Hepatic stellate cell (primary cell): ENCODE data around the gene PTPRCAP.
A peak's percentile ranks its signal among the peaks of the same experiment; 100 is the strongest.

ENCODE experiments used
- DNase-seq: peaks from one replicate; pipeline ENCODE4 v3.0.0; 2011; ENCODE audit warnings: low spot score

Gene PTPRCAP

GRCh38 chr11:67423891-67424613 is 13.4 kb downstream of the PTPRCAP start:
- no peak for DNase-seq

- no peak for DNase-seq
Observed at GRCh38 chr11:67423466-67423865, 14.0 kb downstream of the PTPRCAP start.

- no peak for DNase-seq
Observed at GRCh38 chr11:67422891-67423290, 14.6 kb downstream of the PTPRCAP start.

GRCh38 chr11:67421430-67422031 is 16.0 kb downstream of the PTPRCAP start:
- no peak for DNase-seq

GRCh38 chr11:67420646-67421429 is 16.6 kb downstream of the PTPRCAP start:
- DNase-seq, result peak; percentile 99

GRCh38 chr11:67420147-67420645 is 17.3 kb downstream of the PTPRCAP start:
- no peak for DNase-seq

GRCh38 chr11:67419325-67420049 is 18.0 kb downstream of the PTPRCAP start:
- no peak for DNase-seq

GRCh38 chr11:67418476-67419281 is 18.8 kb downstream of the PTPRCAP start:
- no peak for DNase-seq

GRCh38 chr11:67417425-67417824 is 20.1 kb downstream of the PTPRCAP start:
- DNase-seq, result no peak

- no peak for DNase-seq
Observed at GRCh38 chr11:67416416-67417335, 20.8 kb downstream of the PTPRCAP start.

- no peak for DNase-seq
Observed at GRCh38 chr11:67415501-67416304, 21.8 kb downstream of the PTPRCAP start, which contains the start of gene CARNS1. TSS of gene CARNS1 (plus strand) at chr11:67415678. CDS start at chr11:67416200, 522 bp downstream.

- DNase-seq, result no peak
Observed at GRCh38 chr11:67413266-67413849, 24.1 kb downstream of the PTPRCAP start.

GRCh38 chr11:67412495-67413179 is 24.8 kb downstream of the PTPRCAP start:
- no peak for DNase-seq

GRCh38 chr11:67411785-67412152 is 25.7 kb downstream of the PTPRCAP start:
- no peak for DNase-seq

- no peak for DNase-seq
Observed at GRCh38 chr11:67410984-67411784, 26.3 kb downstream of the PTPRCAP start.

- DNase-seq, result no peak
Observed at GRCh38 chr11:67410369-67410831, 27.1 kb downstream of the PTPRCAP start.

GRCh38 chr11:67409781-67410368 is 27.6 kb downstream of the PTPRCAP start:
- DNase-seq, result no peak
